ENCODE results near the gene RICTOR.

- TF ChIP-seq, protein P1, sequence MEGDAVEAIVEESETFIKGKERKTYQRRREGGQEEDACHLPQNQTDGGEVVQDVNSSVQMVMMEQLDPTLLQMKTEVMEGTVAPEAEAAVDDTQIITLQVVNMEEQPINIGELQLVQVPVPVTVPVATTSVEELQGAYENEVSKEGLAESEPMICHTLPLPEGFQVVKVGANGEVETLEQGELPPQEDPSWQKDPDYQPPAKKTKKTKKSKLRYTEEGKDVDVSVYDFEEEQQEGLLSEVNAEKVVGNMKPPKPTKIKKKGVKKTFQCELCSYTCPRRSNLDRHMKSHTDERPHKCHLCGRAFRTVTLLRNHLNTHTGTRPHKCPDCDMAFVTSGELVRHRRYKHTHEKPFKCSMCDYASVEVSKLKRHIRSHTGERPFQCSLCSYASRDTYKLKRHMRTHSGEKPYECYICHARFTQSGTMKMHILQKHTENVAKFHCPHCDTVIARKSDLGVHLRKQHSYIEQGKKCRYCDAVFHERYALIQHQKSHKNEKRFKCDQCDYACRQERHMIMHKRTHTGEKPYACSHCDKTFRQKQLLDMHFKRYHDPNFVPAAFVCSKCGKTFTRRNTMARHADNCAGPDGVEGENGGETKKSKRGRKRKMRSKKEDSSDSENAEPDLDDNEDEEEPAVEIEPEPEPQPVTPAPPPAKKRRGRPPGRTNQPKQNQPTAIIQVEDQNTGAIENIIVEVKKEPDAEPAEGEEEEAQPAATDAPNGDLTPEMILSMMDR (IDR thresholded peaks at IDR 0.05) = no peak
- TF ChIP-seq EZH2 (IDR thresholded peaks at IDR 0.05) (no peak), EZH2phosphoT487 (IDR thresholded peaks at IDR 0.05) (no peak)
These were observed 129.9 kb downstream of the RICTOR start for GRCh38 chr5:38944282-38944681.

Data from neural progenitor cell (in vitro differentiated cells).